ENCODE results near the gene PHOSPHO2.

- no peak for TF ChIP-seq CTCF (IDR thresholded peaks at IDR 0.05)
- TF ChIP-seq POLR2A (IDR thresholded peaks at IDR 0.05): no peak
Observed at GRCh38 chr2:169707626-169708025, 13.4 kb downstream of the PHOSPHO2 start.

All from right lobe of liver (tissue), 4 donors.